Spleen (tissue), 7 donors: ENCODE measurements around the gene L2HGDH.

ENCODE experiments used
- CTCF ChIP-seq, 11 experiments: fragments of 200-600 bp in 7 of 11; fragments of 450-650 bp in 4 of 11; sonication (generic) in 4 of 11; IDR thresholded peaks in 8 of 11; conservative IDR thresholded peaks in 3 of 11; 1 replicate in 7 of 11; 2 replicates in 4 of 11; pipeline versions ENCODE4 v1.4.0 to v1.8.0; 2016 to 2021; ENCODE audit warnings: antibody characterized with exemption in 11 of 11, inconsistent platforms in 4 of 11, mild to moderate bottlenecking in 1 of 11
- POLR2A ChIP-seq, 3 donors: fragments of 450-650 bp; IDR thresholded peaks; one replicate each; pipeline ENCODE4 v1.5.1; 2017; ENCODE audit warnings: antibody characterized with exemption in 3 of 3, mild to moderate bottlenecking in 1 of 3
- POLR2AphosphoS5 ChIP-seq, 3 donors: sonication (generic); formaldehyde crosslinking; IDR thresholded peaks; one replicate each; pipeline ENCODE4 v1.5.1; 2017; ENCODE audit warnings: antibody characterized with exemption in 3 of 3
- donor health status: DM: no; HTN: no; CAD: no; lungs with moderate emphysema.
- donor health status: DM: no; HTN: no; CAD: no.
- donor health status: DM: no; HTN: no; CAD: no.

GRCh38 chr14:50263321-50263720 lies 48.7 kb downstream of the L2HGDH start:
- TF ChIP-seq CTCF (IDR thresholded peaks at IDR 0.05 in 8 of 11, conservative IDR thresholded peaks at IDR 0.05 in 3 of 11) (no peak), POLR2A (IDR thresholded peaks at IDR 0.05) (no peak), POLR2AphosphoS5 (IDR thresholded peaks at IDR 0.05) (no peak)
